Vagina (tissue), 2 donors: ENCODE data around the gene ABCC1. TPM values are rescaled to one million over a fixed set of nuclear protein-coding genes. Genes with fewer than 3 reads are reported as not detected.
"Not testable (repeated sequence)": the region's sequence is repeated elsewhere in the genome, so short reads cannot be mapped to it uniquely, and the experiment has no call there.

Experiments used
- DNase-seq, 2 donors: peaks; one replicate each; pipeline ENCODE4 v3.0.0-alpha.2; 2017; ENCODE audit errors: extremely low spot score in 2 of 2
- H3K27ac ChIP-seq: fragments of 200-600 bp; sonication (generic); one replicate; pipeline ENCODE4 v1.5.1; 2019
- H3K27me3 ChIP-seq: fragments of 200-600 bp; sonication (generic); one replicate; pipeline ENCODE4 v1.5.1; 2019
- H3K36me3 ChIP-seq, 2 donors: fragments of 200-600 bp; sonication (generic); one replicate each; pipeline ENCODE4 v1.5.1; 2017 to 2019
- H3K4me1 ChIP-seq: fragments of 200-600 bp; sonication (generic); one replicate; pipeline ENCODE4 v1.5.1; 2019
- H3K4me3 ChIP-seq, 2 donors: fragments of 200-600 bp; sonication (generic); 1 replicate in 1 of 2; 2 replicates in 1 of 2; pipeline ENCODE4 v1.5.1; 2016 to 2019
- H3K9me3 ChIP-seq: fragments of 200-600 bp; sonication (generic); one replicate; pipeline ENCODE4 v1.5.1; 2019
- CTCF ChIP-seq, 3 experiments: fragments of 450-650 bp in 2 of 3; fragments of 200-600 bp in 1 of 3; sonication (generic) in 1 of 3; IDR thresholded peaks; one replicate each; pipeline ENCODE4 v1.5.1; 2017 to 2019; ENCODE audit warnings: antibody characterized with exemption in 3 of 3, mild to moderate bottlenecking in 2 of 3, moderate library complexity in 2 of 3
- POLR2A ChIP-seq, 2 donors: fragments of 450-650 bp; IDR thresholded peaks; one replicate each; pipeline ENCODE4 v1.6.1; 2017; ENCODE audit warnings: antibody characterized with exemption in 2 of 2, mild to moderate bottlenecking in 2 of 2, moderate library complexity in 2 of 2
- POLR2AphosphoS5 ChIP-seq, 2 donors: sonication (generic); formaldehyde crosslinking; IDR thresholded peaks; one replicate each; pipeline ENCODE4 v1.9.0; 2017; ENCODE audit warnings: antibody characterized with exemption in 2 of 2, mild to moderate bottlenecking in 2 of 2, low read depth in 1 of 2; ENCODE audit not compliant: insufficient read depth in 1 of 2
- intact Hi-C: fragments of 100-400 bp; cut with DNase I; formaldehyde crosslinking; loops from one replicate; pipeline ENCODE4 v1.15.1; 2023
- total RNA-seq: library from RNA; depleted of rRNA; stranded (reverse); fragments of >200 nt; gene quantifications from one replicate; pipeline ENCODE4 v1.2.3, GENCODE V29; 2016

ABCC1 gene
- total RNA-seq, 1 donor from 2014 or later: 47.9 TPM

DNA sequence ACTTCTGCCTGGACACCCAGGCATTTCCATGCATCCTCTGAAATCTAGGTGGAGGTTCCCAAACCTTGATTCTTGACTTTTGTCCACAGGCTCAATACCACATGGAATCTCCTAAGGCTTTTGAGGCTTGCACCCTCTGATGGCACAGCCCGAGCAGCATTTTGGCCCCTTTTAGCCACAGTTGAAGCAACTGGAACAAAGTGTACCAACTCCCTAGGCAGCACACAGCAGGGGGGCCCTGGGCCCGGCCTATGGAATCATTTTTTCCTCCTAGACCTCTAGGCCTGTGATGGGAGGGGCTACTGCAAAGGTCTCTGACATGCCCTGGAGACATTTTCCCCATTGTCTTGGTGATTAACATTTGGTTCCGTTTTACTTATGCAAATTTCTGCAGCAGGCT, 32.0 kb downstream of the ABCC1 start:
- Histone ChIP-seq H3K27me3 (no peaks in the 10 kb centered on the region), H3K9me3 (no peaks in the 10 kb centered on the region), H3K4me3 (no peak overlapping the region), H3K36me3 (no peaks in the 10 kb centered on the region), H3K4me1 (peaks cover 25% of the 10 kb centered on the region), H3K27ac (no peak overlapping the region)
- TF ChIP-seq CTCF (IDR thresholded peaks at IDR 0.05) (no peak), POLR2A (IDR thresholded peaks at IDR 0.05) (no peak), POLR2AphosphoS5 (IDR thresholded peaks at IDR 0.05; ENCODE audit: insufficient read depth in 1 of 2, low read depth in 1 of 2) (no peak)
- DNase-seq: no peak
- intact Hi-C loops: no loop called here

- H3K4me3 ChIP-seq, intact Hi-C loops, H3K27me3 ChIP-seq, H3K9me3 ChIP-seq, DNase-seq, H3K27ac ChIP-seq, H3K36me3 ChIP-seq: not testable (repeated sequence)
- H3K4me1 ChIP-seq: peaks cover 15% of the 10 kb centered on the region
These were observed 32.9 kb downstream of the ABCC1 start for GRCh38 chr16:15982194-15982915.

GRCh38 chr16:15983898-15984297, 34.5 kb downstream of the ABCC1 start:
- Histone ChIP-seq H3K36me3 (no peaks in the 10 kb centered on the region), H3K27ac (no peak overlapping the region), H3K27me3 (no peaks in the 10 kb centered on the region), H3K4me1 (peaks cover 28% of the 10 kb centered on the region), H3K4me3 (no peak overlapping the region), H3K9me3 (no peaks in the 10 kb centered on the region)
- intact Hi-C loops: no loop called here
- TF ChIP-seq POLR2A (IDR thresholded peaks at IDR 0.05): no peak
- no peak for TF ChIP-seq POLR2AphosphoS5 (IDR thresholded peaks at IDR 0.05; ENCODE audit: insufficient read depth in 1 of 2, low read depth in 1 of 2)
- TF ChIP-seq CTCF (IDR thresholded peaks at IDR 0.05): no peak
- DNase-seq: no peak

DNA sequence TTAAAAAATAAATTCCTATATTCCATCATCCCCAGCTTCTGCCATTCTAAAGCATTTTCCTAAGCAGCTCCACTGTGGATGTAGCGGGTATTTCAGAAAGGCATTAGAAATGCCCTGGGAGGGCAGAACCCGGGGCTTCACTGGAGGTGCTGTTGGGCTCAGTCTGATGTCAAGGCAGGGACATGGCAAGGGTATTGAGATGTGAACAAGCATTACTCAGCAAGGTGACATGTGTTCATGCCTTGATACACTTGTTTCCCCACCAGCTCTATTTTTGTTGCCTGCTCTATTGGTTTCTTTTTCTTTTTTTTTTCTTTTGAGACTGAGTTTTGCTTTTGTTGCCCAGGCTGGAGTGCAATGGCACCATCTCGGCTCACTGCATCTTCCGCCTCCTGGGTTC, 35.7 kb downstream of the ABCC1 start:
- TF ChIP-seq POLR2A (IDR thresholded peaks at IDR 0.05) (no peak), POLR2AphosphoS5 (IDR thresholded peaks at IDR 0.05; ENCODE audit: insufficient read depth in 1 of 2, low read depth in 1 of 2) (no peak), CTCF (IDR thresholded peaks at IDR 0.05) (no peak)
- Histone ChIP-seq H3K4me1 (peaks cover 38% of the 10 kb centered on the region), H3K36me3 (no peaks in the 10 kb centered on the region), H3K27ac (no peak overlapping the region), H3K27me3 (no peaks in the 10 kb centered on the region), H3K9me3 (no peaks in the 10 kb centered on the region), H3K4me3 (no peak overlapping the region)
- no peak for DNase-seq
- intact Hi-C loops: no loop called here

- TF ChIP-seq POLR2AphosphoS5 (IDR thresholded peaks at IDR 0.05; ENCODE audit: insufficient read depth in 1 of 2, low read depth in 1 of 2) (no peak), CTCF (IDR thresholded peaks at IDR 0.05) (no peak), POLR2A (IDR thresholded peaks at IDR 0.05) (no peak)
- Histone ChIP-seq H3K36me3 (no peaks in the 10 kb centered on the region), H3K4me3 (no peak overlapping the region), H3K4me1 (peaks cover 38% of the 10 kb centered on the region), H3K27ac (no peak overlapping the region), H3K27me3 (no peaks in the 10 kb centered on the region), H3K9me3 (no peaks in the 10 kb centered on the region)
- intact Hi-C loops: no loop called here
- no peak for DNase-seq
These were observed 36.8 kb downstream of the ABCC1 start for GRCh38 chr16:15986261-15986660.
